OCI-LY3 (cell line): ENCODE measurements around the gene TSPAN10.

ENCODE experiments used
- H2AFZ ChIP-seq: fragments of 200-600, 300-600 bp; shearing (Covaris generic); 2 replicates; pipeline ENCODE4 v1.6.0; 2014; ENCODE audit warnings: antibody characterized with exemption, low read depth, low read length
- H3K27ac ChIP-seq: fragments of 200-600, 300-600 bp; sonication (generic); 2 replicates; pipeline ENCODE4 v1.5.1; 2014; ENCODE audit warnings: mild to moderate bottlenecking, low read length, moderate library complexity, mixed read lengths
- H3K27me3 ChIP-seq: fragments of 200-600, 300-600 bp; sonication (generic); 2 replicates; pipeline ENCODE4 v1.6.1; 2014; ENCODE audit warnings: low read depth, low read length, mixed read lengths
- H3K36me3 ChIP-seq: fragments of 200-600, 300-600 bp; sonication (generic); replicated peaks from 2 replicates; pipeline ENCODE3; 2014; ENCODE audit warnings: low read depth, low read length, mixed read lengths
- H3K4me1 ChIP-seq: fragments of 300-600, 200-600 bp; sonication (generic); 2 replicates; pipeline ENCODE4 v1.6.1; 2014; ENCODE audit warnings: low read length, mixed read lengths
- H3K4me2 ChIP-seq: fragments of 200-600, 300-600 bp; sonication (generic); 2 replicates; pipeline ENCODE4 v1.6.1; 2014; ENCODE audit warnings: low read length, mixed read lengths
- H3K4me3 ChIP-seq: fragments of 300-600, 200-600 bp; sonication (generic); 2 replicates; pipeline ENCODE4 v1.5.1; 2014; ENCODE audit warnings: antibody characterized with exemption, mild to moderate bottlenecking, low read length, moderate library complexity
- H3K79me2 ChIP-seq: fragments of 300-600, 200-600 bp; shearing (Covaris generic); 2 replicates; pipeline ENCODE4 v1.6.1; 2014; ENCODE audit warnings: mild to moderate bottlenecking, low read length, mixed read lengths
- H3K9ac ChIP-seq: fragments of 300-600, 200-600 bp; shearing (Covaris generic); 2 replicates; pipeline ENCODE4 v1.6.0; 2014; ENCODE audit warnings: mild to moderate bottlenecking, low read length, moderate library complexity
- H3K9me3 ChIP-seq: fragments of 200-600, 300-600 bp; shearing (Covaris generic); 2 replicates; pipeline ENCODE4 v1.6.1; 2014; ENCODE audit warnings: low read length, mixed read lengths; ENCODE audit not compliant: insufficient read depth
- H4K20me1 ChIP-seq: fragments of 200-600, 300-600 bp; sonication (generic); 2 replicates; pipeline ENCODE4 v1.6.1; 2016; ENCODE audit warnings: low read length, mixed read lengths; ENCODE audit not compliant: insufficient read depth
- CTCF ChIP-seq: fragments of 200-600, 300-600 bp; sonication (generic); IDR thresholded peaks from 2 replicates; pipeline ENCODE4 v1.5.1; 2014; ENCODE audit warnings: antibody characterized with exemption, low read length, low read depth
- EZH2phosphoT487 ChIP-seq: fragments of 200-600 bp; shearing (Covaris generic); IDR thresholded peaks from 2 replicates; pipeline ENCODE4 v1.6.1; 2018; ENCODE audit warnings: antibody characterized with exemption, mixed run types, low read depth

TSPAN10 gene

DNA sequence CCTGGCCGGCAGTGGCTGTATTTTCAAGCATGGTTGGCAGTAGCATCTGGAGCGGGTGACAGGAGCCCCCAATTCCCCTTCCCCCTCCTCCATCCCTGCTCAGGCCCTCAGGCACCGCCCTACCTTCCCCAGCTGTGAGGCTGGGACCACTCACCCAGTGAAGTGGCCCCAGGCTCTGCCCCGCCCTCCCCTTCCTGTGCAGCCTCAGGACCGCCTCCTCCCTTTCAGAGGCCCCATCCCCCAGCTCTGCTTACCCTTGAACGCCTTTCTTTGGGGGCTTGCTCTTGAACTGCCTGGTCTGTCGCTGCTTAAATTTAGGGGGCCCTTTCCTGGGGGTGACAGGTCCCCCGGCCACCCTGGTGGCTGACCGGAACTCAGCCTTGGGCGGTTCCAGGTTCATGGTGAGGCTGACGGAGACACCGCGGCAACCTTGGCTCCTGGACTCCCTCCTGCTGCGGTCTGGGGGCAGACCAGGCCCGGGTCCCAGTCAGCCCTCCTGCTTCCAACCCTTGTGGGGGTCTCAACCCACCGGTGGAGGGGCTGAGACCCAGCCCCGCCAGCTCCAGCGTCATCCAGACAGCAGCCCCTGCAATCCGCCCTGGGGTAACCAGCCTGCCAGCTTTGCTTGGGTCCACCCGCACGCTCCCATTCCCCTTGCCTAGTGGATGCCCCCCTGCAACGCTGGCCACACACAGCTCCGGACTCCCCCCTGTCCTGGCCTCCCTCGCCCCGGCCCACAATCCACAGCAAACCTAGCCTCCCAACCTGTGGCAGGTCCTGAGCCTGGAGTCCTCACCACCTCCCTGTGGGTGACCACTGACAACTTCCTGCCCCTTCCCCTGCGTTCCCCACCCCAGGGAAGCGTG is 16.1 kb downstream of the TSPAN10 start:
- no peak overlapping the region for H3K4me3 ChIP-seq
- H4K20me1 ChIP-seq, result no peaks in the 10 kb centered on the region
- no peak for TF ChIP-seq CTCF
- TF ChIP-seq EZH2phosphoT487, result no peak
- H3K4me1 ChIP-seq, result 0 out of 2 replicates have a peak, but pooled peaks cover 2% of the 10 kb centered on the region
- no peak overlapping the region for H3K27ac ChIP-seq
- no peak overlapping the region for H3K4me2 ChIP-seq
- no peaks in the 10 kb centered on the region for H3K36me3 ChIP-seq
- H2AFZ ChIP-seq, result no peak overlapping the region
- no peak overlapping the region for H3K9ac ChIP-seq
- H3K27me3 ChIP-seq, result no peaks in the 10 kb centered on the region
- no peaks in the 10 kb centered on the region for H3K79me2 ChIP-seq
- H3K9me3 ChIP-seq, result no peaks in the 10 kb centered on the region

GRCh38 chr17:81655378-81656117 is 18.6 kb downstream of the TSPAN10 start:
- no peaks in the 10 kb centered on the region for H3K79me2 ChIP-seq
- no peaks in the 10 kb centered on the region for H3K27me3 ChIP-seq
- peaks cover 8% of the 10 kb centered on the region for H3K4me1 ChIP-seq
- no peaks in the 10 kb centered on the region for H3K9me3 ChIP-seq
- H3K9ac ChIP-seq, result no peak overlapping the region
- H3K36me3 ChIP-seq, result no peaks in the 10 kb centered on the region
- H2AFZ ChIP-seq, result no peak overlapping the region
- H3K4me3 ChIP-seq, result no peak overlapping the region
- TF ChIP-seq CTCF (no peak), EZH2phosphoT487 (no peak)
- no peak overlapping the region for H3K4me2 ChIP-seq
- H3K27ac ChIP-seq, result no peak overlapping the region
- no peaks in the 10 kb centered on the region for H4K20me1 ChIP-seq

- Histone ChIP-seq H3K4me2 (no peak within 1 kb of the TSS), H3K9ac (no peak within 1 kb of the TSS), H3K27me3 (no peaks in the 10 kb centered on the region), H3K4me1 (peaks cover 8% of the 10 kb centered on the region), H4K20me1 (no peaks in the 10 kb centered on the region), H3K27ac (no peak within 1 kb of the TSS), H3K9me3 (no peaks in the 10 kb centered on the region), H2AFZ (no peak within 1 kb of the TSS), H3K79me2 (no peaks in the 10 kb centered on the region), H3K36me3 (no peaks in the 10 kb centered on the region), H3K4me3 (no peak within 1 kb of the TSS)
- no peak for TF ChIP-seq EZH2phosphoT487
- TF ChIP-seq CTCF, result no peak
Observed at GRCh38 chr17:81656118-81656743, 19.2 kb downstream of the TSPAN10 start, which contains the start of gene PDE6G. Gene PDE6G, minus strand, starts transcription at chr17:81656542. Its CDS starts 3,237 bp downstream, at chr17:81653305.

GRCh38 chr17:81656835-81657234 is 19.8 kb downstream of the TSPAN10 start:
- Histone ChIP-seq H3K27me3 (no peaks in the 10 kb centered on the region), H3K27ac (no peak overlapping the region), H4K20me1 (no peaks in the 10 kb centered on the region), H3K4me3 (no peak overlapping the region), H3K9ac (no peak overlapping the region), H3K4me2 (no peak overlapping the region), H2AFZ (no peak overlapping the region), H3K9me3 (no peaks in the 10 kb centered on the region), H3K4me1 (peaks cover 8% of the 10 kb centered on the region), H3K79me2 (no peaks in the 10 kb centered on the region), H3K36me3 (no peaks in the 10 kb centered on the region)
- no peak for TF ChIP-seq CTCF
- no peak for TF ChIP-seq EZH2phosphoT487
